ENCODE data around the gene ZBTB46.
"Not testable (repeated sequence)": the region's sequence is repeated elsewhere in the genome, so short reads cannot be mapped to it uniquely, and the experiment has no call there.

The ZBTB46 gene

DNA sequence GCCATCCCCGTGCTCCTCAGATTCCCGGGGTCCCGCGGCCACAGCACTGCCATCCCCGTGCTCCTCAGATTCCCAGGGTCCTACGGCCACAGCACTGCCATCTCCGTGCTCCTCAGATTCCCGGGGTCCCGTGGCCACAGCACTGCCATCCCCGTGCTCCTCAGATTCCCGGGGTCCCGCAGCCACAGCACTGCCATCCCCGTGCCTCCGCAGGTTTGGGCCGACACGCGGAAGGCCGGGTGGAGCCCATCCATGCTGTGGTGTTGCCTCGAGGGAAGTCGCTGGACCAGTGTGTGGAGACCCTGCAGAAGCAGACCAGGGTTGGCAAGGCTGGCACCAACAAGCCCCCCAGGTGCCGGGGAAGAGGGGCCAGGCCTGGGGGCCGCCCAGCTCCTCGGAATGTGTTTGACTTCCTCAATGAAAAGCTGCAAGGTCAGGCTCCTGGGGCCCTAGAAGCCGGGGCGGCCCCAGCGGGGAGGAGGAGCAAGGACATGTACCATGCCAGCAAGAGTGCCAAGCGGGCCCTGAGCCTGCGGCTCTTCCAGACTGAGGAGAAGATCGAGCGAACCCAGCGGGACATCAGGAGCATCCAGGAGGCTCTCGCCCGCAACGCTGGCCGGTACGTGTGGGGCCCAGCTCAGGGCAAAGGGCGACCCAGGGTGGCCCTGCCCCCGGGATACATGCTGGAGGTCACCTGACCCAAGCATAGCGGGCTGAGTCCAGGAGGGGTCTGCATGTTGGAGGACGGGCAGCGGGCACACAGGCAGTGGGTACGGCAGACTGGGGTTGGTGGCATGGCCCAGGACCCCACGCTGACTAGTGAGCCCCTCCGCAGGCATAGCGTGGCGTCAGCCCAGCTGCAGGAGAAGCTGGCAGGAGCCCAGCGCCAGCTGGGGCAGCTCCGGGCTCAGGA is 95.9 kb downstream of the ZBTB46 start:
- no peak for DNase-seq (ENCODE audit: low read depth)

DNA sequence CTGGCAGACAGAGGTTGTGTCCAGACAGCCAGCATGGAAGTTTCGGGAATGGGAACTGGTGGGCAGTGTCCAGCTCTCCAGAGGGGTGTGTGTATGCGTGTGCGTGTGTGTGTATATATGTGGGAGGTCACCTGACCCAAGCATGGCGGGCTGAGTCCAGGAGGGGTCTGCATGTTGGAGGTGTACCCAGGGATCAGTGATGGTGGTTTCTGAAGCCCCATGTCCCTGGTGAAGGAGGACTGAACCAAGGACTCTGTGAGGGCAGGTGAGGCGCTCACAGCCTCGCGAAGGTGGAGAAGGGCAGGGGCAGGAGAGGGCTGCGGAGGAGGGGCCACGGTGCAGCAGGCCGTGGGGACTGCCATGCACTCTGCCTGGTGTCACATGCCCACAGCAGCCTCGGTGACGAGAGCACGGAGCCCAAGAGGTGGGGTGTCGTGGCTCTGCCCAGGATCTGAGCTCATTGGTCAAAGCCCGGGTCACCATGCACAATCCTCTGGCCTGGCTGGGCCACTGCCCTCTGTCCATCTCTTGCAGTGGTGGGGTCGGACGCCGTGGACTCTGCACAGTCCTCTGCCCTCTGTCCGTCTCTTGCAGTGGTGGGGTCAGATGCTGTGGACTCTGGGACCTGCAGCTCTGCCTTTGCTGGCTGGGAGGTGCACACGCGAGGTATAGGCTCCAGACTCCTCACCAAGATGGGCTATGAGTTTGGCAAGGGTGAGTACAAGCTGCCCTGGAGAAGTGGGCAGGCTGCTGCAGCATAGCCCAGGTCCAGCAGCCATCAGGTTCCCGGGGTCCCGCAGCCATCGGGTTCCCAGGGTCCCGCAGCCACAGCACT is 96.7 kb downstream of the ZBTB46 start:
- DNase-seq (ENCODE audit: low read depth), result no peak

- DNase-seq (ENCODE audit: low read depth), result no peak
These were observed 97.4 kb downstream of the ZBTB46 start for GRCh38 chr20:63733579-63734081.

GRCh38 chr20:63733117-63733516 is 97.9 kb downstream of the ZBTB46 start:
- DNase-seq (ENCODE audit: low read depth), result no peak

DNA sequence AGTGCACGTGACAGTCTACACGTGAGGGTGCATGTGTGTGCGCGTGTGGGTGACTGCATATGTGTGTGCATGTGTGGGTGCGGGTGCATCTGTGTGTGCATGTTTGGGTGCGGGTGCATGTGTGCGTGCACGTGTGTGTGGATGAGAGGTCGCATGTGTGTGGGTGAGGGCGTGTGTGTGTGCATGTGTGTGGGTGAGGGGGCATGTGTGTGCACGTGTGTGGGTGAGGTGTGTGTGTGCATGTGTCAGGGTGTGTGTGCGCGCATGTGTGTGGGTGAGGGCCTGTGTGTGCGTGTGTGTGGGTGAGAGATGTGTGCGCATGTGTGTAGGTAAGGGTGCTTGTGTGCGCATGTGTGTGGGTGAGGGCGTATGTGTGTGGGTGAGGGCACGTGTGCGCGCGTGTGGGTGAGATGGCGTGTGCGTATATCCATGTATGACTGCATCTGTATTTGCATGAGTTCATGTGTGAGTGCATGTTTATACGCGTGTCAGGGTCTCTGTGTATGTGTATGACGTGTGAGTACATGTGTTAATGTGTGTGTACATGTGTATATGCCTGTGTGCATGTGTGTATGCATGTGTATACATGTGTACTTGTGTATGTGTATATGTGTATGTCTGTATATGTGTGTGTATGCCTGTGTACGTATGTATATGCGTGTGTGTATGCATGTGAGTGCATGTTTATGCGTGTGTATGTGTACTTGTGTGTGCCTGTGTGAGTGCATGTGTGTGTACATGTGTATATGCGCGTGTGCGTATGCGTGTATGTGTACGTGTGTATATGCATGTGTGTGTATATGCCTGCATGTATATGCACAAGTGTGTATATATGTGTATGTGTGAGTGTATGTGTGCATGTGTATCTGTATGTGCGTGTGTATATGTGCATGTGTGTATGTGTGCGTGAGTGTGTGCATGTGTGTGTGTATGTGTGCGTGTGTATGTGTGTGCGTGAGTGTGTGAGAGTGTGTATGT is 98.7 kb downstream of the ZBTB46 start:
- no peak for DNase-seq (ENCODE audit: low read depth)

- DNase-seq (ENCODE audit: low read depth), result no peak
These were observed 99.7 kb downstream of the ZBTB46 start for GRCh38 chr20:63731410-63731809.

DNA sequence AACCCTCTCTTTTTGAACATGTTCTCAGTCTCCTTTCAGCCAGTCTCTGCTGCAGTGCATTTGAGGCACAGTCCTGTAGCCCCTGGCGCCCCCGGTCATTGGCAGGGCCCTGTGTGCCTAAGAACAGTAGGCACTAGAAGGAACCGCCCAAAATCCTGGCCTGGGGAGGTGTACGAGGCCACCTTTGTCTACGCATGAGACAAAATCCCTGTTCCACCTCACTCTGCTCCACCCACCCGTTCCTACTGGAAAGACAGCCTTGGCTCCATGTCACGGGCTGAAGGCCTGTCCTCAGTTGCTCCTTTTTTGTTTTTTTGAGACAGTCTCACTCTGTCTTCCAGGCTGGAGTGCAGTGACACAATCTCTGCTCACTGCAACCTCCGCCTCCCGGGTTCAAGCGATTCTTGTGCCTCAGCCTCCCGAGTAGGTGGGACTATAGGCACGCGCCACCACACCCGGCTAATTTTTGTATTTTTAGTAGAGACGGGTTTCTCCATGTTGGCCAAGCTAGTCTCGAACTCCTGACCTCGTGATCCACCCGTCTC is 100.8 kb downstream of the ZBTB46 start:
- not testable (repeated sequence) for DNase-seq (ENCODE audit: low read depth)

- not testable (repeated sequence) for DNase-seq (ENCODE audit: low read depth)
These were observed 108.0 kb downstream of the ZBTB46 start for GRCh38 chr20:63722967-63723622.

GRCh38 chr20:63718996-63719395 is 112.1 kb downstream of the ZBTB46 start:
- no peak for DNase-seq (ENCODE audit: low read depth)

DNA sequence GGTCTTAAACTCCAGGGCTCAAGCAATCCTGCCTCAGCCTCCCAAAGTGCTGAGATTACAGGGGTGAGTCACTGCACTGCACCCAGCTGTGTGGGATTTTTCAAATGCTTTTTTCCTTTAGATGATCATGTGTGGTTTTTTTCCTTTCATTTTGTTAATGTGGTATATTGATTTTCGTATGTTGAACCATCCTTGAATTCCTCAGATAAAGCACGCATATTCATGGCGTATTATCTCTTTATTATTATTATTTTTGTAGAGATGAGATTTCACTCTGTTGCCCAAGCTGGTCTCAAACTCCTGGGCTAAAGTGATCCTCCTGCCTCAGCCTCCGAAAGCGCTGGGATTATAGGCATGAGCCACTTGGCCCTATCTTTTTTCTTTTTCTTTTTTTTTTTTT is 116.2 kb downstream of the ZBTB46 start:
- DNase-seq (ENCODE audit: low read depth), result no peak

GRCh38 chr20:63712191-63712590 is 118.9 kb downstream of the ZBTB46 start:
- DNase-seq (ENCODE audit: low read depth), result no peak

- DNase-seq (ENCODE audit: low read depth), result no peak
These were observed 119.9 kb downstream of the ZBTB46 start for GRCh38 chr20:63711085-63711645.

GRCh38 chr20:63709149-63709527 is 121.9 kb downstream of the ZBTB46 start:
- DNase-seq (ENCODE audit: low read depth), result no peak

DNA sequence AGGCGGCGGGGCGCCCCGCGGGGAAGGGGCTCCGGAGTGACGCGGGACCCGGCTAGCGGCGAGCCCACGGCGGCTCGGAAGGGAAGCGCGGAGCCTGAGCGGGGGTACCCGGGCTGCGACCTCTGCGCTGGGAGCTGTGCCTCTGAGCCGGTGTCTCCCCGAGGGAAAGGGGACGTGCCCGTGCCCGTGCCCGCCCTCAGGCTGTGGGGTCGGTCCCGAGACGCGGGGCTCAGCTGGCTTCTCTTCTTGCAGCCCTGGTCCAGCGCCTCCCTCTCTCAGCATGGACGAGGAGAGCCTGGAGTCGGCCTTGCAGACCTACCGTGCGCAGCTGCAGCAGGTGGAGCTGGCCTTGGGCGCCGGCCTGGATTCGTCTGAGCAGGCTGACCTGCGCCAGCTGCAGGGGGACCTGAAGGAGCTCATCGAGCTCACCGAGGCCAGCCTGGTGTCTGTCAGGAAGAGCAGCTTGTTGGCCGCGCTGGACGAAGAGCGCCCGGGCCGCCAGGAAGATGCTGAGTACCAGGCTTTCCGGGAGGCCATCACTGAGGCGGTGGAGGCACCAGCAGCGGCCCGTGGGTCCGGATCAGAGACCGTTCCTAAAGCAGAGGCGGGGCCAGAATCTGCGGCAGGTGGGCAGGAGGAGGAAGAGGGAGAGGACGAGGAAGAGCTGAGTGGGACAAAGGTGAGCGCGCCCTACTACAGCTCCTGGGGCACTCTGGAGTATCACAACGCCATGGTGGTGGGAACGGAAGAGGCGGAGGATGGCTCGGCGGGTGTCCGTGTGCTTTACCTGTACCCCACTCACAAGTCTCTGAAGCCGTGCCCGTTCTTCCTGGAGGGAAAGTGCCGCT is 122.5 kb downstream of the ZBTB46 start:
- DNase-seq (ENCODE audit: low read depth), result no peak

DNA sequence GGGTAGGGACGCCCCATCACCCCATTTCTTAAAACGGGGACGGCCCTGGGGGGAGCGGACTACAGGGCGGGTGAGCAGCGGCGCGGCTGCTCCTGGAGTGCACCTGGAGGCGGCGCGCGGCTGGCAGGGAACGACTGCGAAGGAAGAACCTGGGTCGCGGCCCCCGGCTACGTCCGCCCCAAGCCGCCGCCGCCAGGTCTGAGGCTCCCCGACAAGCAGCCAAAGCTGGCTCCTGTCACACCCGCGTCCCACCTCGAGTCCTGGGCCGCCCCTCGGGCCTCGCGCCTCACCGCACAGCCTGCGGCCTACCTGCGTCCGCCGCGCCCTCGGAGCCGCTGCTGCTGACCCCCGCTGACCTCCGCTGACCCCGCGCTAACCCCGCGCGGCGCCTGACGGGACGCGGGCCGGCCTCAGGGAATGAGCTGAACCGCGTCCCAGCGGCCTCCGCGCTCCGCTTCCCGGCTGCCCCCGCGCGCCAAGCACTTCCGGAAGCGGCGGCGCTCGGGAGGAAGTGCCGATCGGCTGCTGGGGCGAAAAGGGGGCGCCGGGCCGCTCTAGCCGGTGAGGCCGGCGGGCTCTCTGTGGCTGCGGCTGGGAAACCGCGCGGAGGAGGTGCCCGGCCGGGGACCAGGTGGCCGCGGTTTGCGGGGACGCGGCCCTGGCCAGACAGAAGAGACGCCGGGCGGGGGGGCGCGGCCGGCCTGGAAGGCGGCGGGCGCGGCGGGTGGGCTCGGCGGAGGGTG is 123.3 kb downstream of the ZBTB46 start, which contains the start of the genes ARFRP1 and ZGPAT:
TSS of gene ARFRP1 (minus strand) at position 419 of the 743 bp plus-strand sequence. CDS start 885 bp downstream, outside the sequence.
TSS of gene ZGPAT (plus strand) at position 482 of the 743 bp plus-strand sequence. CDS start 542 bp downstream, outside the sequence.
- DNase-seq (ENCODE audit: low read depth), result no peak

GRCh38 chr20:63706852-63707557 is 124.1 kb downstream of the ZBTB46 start:
- DNase-seq (ENCODE audit: low read depth), result no peak

GRCh38 chr20:63706027-63706695 is 124.9 kb downstream of the ZBTB46 start:
- DNase-seq (ENCODE audit: low read depth), result no peak

All from non-pigmented ciliary epithelial cell (primary cell).